ENCODE measurements around the gene DIPK1B. TPM values are rescaled to one million over a fixed set of nuclear protein-coding genes. Genes with fewer than 3 reads are reported as not detected.
A peak's percentile ranks its signal among the peaks of the same experiment; 100 is the strongest.

DIPK1B gene
- polyA plus RNA-seq, 3 donors, result 0.10 TPM; not detected in 2

GRCh38 chr9:136671646-136672430 lies 40.5 kb upstream of the DIPK1B start:
- Mint-ChIP-seq H3K9me3 (no peaks in the 10 kb centered on the region), H3K27me3 (ENCODE audit: low read depth in 3 of 3) (peaks cover 21 to 37% (median 25%) of the 10 kb centered on the region in 3 donors), H3K4me1 (no peaks in the 10 kb centered on the region), H3K36me3 (peaks cover 13 to 30% of the 10 kb centered on the region in 2 donors), H3K27ac (no peak overlapping the region), H3K4me3 (no peak overlapping the region)
- Histone ChIP-seq H3K4me2 (replicated peaks; ENCODE audit: extremely low read depth, low read length, poor library complexity, severe bottlenecking) (no peak overlapping the region), H3K4me3 (replicated peaks in 1 of 3; ENCODE audit: low read depth in 2 of 3, low read length in 3 of 3) (no peak overlapping the region), H3K27ac (ENCODE audit: low read depth in 1 of 2, low read length in 2 of 2) (no peak overlapping the region), H3K79me2 (ENCODE audit: insufficient read depth, low read length) (no peaks in the 10 kb centered on the region), H3K27me3 (ENCODE audit: control insufficient read depth in 2 of 2, insufficient read depth in 2 of 2, low read length in 2 of 2) (peaks cover 8 to 31% of the 10 kb centered on the region in 2 donors), H3K4me1 (ENCODE audit: control insufficient read depth in 1 of 2, insufficient read depth in 2 of 2, low read length in 2 of 2) (peaks cover 0 to 4% of the 10 kb centered on the region in 2 donors), H3K9me3 (replicated peaks in 1 of 2; ENCODE audit: control insufficient read depth in 1 of 2, insufficient read depth in 1 of 2, low read length in 2 of 2) (no peaks in the 10 kb centered on the region), H2AFZ (ENCODE audit: insufficient read depth, low read depth, low read length, poor library complexity, severe bottlenecking) (no peak overlapping the region), H3K36me3 (replicated peaks in 1 of 2; ENCODE audit: control insufficient read depth in 1 of 2, insufficient read depth in 2 of 2, low read length in 2 of 2) (peaks cover 35 to 41% of the 10 kb centered on the region in 2 donors), H3K9ac (ENCODE audit: insufficient read depth, low read length, poor library complexity, severe bottlenecking) (no peak overlapping the region), H4K20me1 (ENCODE audit: insufficient read depth, low read length) (peaks cover 51% of the 10 kb centered on the region)
- 65% methylated on average over 27 of the region's 27 CpGs for WGBS (ENCODE audit: insufficient coverage)
- peak in 1 of 3 donors; percentile 21 for DNase-seq
- TF ChIP-seq CTCF (IDR thresholded peaks at IDR 0.05), result peak; percentile 94
- intact Hi-C loops (cut with micrococcal nuclease), result no loop called here

- WGBS (ENCODE audit: insufficient coverage), result 69% methylated on average over 5 of the region's 14 CpGs
- no peak for DNase-seq
- Mint-ChIP-seq H3K27me3 (ENCODE audit: low read depth in 3 of 3) (peaks cover 14 to 30% (median 18%) of the 10 kb centered on the region in 3 donors), H3K36me3 (peaks cover 18 to 35% of the 10 kb centered on the region in 2 donors), H3K9me3 (no peaks in the 10 kb centered on the region), H3K4me3 (no peak overlapping the region), H3K27ac (peak overlapping the region in 2 of 7 donors; percentile 68), H3K4me1 (no peaks in the 10 kb centered on the region)
- H3K79me2 ChIP-seq (ENCODE audit: insufficient read depth, low read length), result peaks cover 3% of the 10 kb centered on the region
- H3K27me3 ChIP-seq (ENCODE audit: control insufficient read depth in 2 of 2, insufficient read depth in 2 of 2, low read length in 2 of 2), result peaks cover 2 to 24% of the 10 kb centered on the region in 2 donors
- no peak overlapping the region for H3K4me3 ChIP-seq (replicated peaks in 1 of 3; ENCODE audit: low read depth in 2 of 3, low read length in 3 of 3)
- H4K20me1 ChIP-seq (ENCODE audit: insufficient read depth, low read length), result peaks cover 58% of the 10 kb centered on the region
- H3K27ac ChIP-seq (ENCODE audit: low read depth in 1 of 2, low read length in 2 of 2), result no peak overlapping the region
- TF ChIP-seq CTCF (IDR thresholded peaks at IDR 0.05), result no peak
- peaks cover 0 to 4% of the 10 kb centered on the region in 2 donors for H3K4me1 ChIP-seq (ENCODE audit: control insufficient read depth in 1 of 2, insufficient read depth in 2 of 2, low read length in 2 of 2)
- no peak overlapping the region for H2AFZ ChIP-seq (ENCODE audit: insufficient read depth, low read depth, low read length, poor library complexity, severe bottlenecking)
- intact Hi-C loops (cut with micrococcal nuclease), result no loop called here
- no peak overlapping the region for H3K4me2 ChIP-seq (replicated peaks; ENCODE audit: extremely low read depth, low read length, poor library complexity, severe bottlenecking)
- no peaks in the 10 kb centered on the region for H3K9me3 ChIP-seq (replicated peaks in 1 of 2; ENCODE audit: control insufficient read depth in 1 of 2, insufficient read depth in 1 of 2, low read length in 2 of 2)
- peaks cover 40 to 47% of the 10 kb centered on the region in 2 donors for H3K36me3 ChIP-seq (replicated peaks in 1 of 2; ENCODE audit: control insufficient read depth in 1 of 2, insufficient read depth in 2 of 2, low read length in 2 of 2)
- no peak overlapping the region for H3K9ac ChIP-seq (ENCODE audit: insufficient read depth, low read length, poor library complexity, severe bottlenecking)
Observed at GRCh38 chr9:136672431-136673087, 39.8 kb upstream of the DIPK1B start.

All from CD14-positive monocyte (primary cell).